WTC11 (cell line): Measurements from ENCODE around the gene PAX9.

Experiments
- CTCF ChIP-seq: fragments of 200-600 bp; IDR thresholded peaks from 2 replicates; pipeline ENCODE4 v1.8.0; 2022; ENCODE audit warnings: antibody characterized with exemption
- E2F5 ChIP-seq: sonication (generic); formaldehyde crosslinking; IDR thresholded peaks from 2 replicates; pipeline ENCODE4 v1.8.1; 2022; ENCODE audit warnings: mild to moderate bottlenecking, moderate library complexity, missing genetic modification reagents
- ZNF219 ChIP-seq: sonication (generic); formaldehyde crosslinking; IDR thresholded peaks from 2 replicates; pipeline ENCODE4 v1.8.0; 2023; ENCODE audit warnings: missing genetic modification reagents, mild to moderate bottlenecking, borderline replicate concordance
- ZNF416 ChIP-seq: fragments of 250-450 bp; sonication (Bioruptor Pico); IDR thresholded peaks from 2 replicates; pipeline ENCODE4 v1.9.0; 2021; ENCODE audit warnings: mild to moderate bottlenecking, inconsistent platforms
- ZNF512 ChIP-seq: sonication (generic); formaldehyde crosslinking; IDR thresholded peaks from 2 replicates; pipeline ENCODE4 v1.8.1; 2022; ENCODE audit warnings: missing genetic modification reagents, borderline replicate concordance

- no peak for TF ChIP-seq ZNF512 (CRISPR knock-in tag)
- TF ChIP-seq CTCF = no peak
- TF ChIP-seq ZNF219 (CRISPR knock-in tag) = no peak
- no peak for TF ChIP-seq ZNF416
- no peak for TF ChIP-seq E2F5 (CRISPR knock-in tag)
Observed at GRCh38 chr14:36660736-36661505, 739 bp upstream of the PAX9 start.
